ENCODE results near the gene C20orf173.

The C20orf173 gene

GRCh38 chr20:35478804-35479472, 50.5 kb downstream of the C20orf173 start:
- H3K27me3 Mint-ChIP-seq (ENCODE audit: low read depth): no peaks in the 10 kb centered on the region
- peaks cover 46% of the 10 kb centered on the region for H3K36me3 Mint-ChIP-seq (ENCODE audit: low read depth)
- H3K4me3 Mint-ChIP-seq: no peak overlapping the region

More at GRCh38 chr20:35478804-35479472, 50.5 kb downstream of the C20orf173 start:
- Mint-ChIP-seq H3K4me1 (no peaks in the 10 kb centered on the region), H3K9me3 (peaks cover 3% of the 10 kb centered on the region), H3K27ac (no peak overlapping the region)
- TF ChIP-seq CTCF (IDR thresholded peaks at IDR 0.05; ENCODE audit: unreplicated experiment in 3 of 3): no peak
